Activated T-cell treated with anti-CD3 and anti-CD28 coated beads for 48 hours (primary cell): ENCODE measurements around the gene NLN.
"Not testable (repeated sequence)": the region's sequence is repeated elsewhere in the genome, so short reads cannot be mapped to it uniquely, and the experiment has no call there.

Experiments
- DNase-seq: peaks from one replicate; pipeline ENCODE4 v3.0.0-alpha.2; 2020; ENCODE audit warnings: low read depth

The NLN gene

GRCh38 chr5:65832603-65833228 lies 110.7 kb downstream of the NLN start:
- DNase-seq, result no peak

GRCh38 chr5:65833780-65834179 lies 111.8 kb downstream of the NLN start:
- DNase-seq, result no peak

GRCh38 chr5:65834306-65834705 lies 112.3 kb downstream of the NLN start:
- no peak for DNase-seq

GRCh38 chr5:65835191-65835590 lies 113.2 kb downstream of the NLN start:
- DNase-seq, result no peak

GRCh38 chr5:65837139-65837538 lies 115.1 kb downstream of the NLN start:
- no peak for DNase-seq

- not testable (repeated sequence) for DNase-seq
Measured at GRCh38 chr5:65839170-65839569, 117.2 kb downstream of the NLN start.

GRCh38 chr5:65840071-65840470 lies 118.1 kb downstream of the NLN start:
- DNase-seq, result no peak

- not testable (repeated sequence) for DNase-seq
Measured at GRCh38 chr5:65844763-65845162, 122.8 kb downstream of the NLN start.

- no peak for DNase-seq
Measured at GRCh38 chr5:65846101-65846500, 124.1 kb downstream of the NLN start.

GRCh38 chr5:65847019-65847418 lies 125.0 kb downstream of the NLN start:
- not testable (repeated sequence) for DNase-seq

GRCh38 chr5:65849918-65850317 lies 127.9 kb downstream of the NLN start:
- not testable (repeated sequence) for DNase-seq

- no peak for DNase-seq
Measured at GRCh38 chr5:65854925-65855324, 132.9 kb downstream of the NLN start.

GRCh38 chr5:65855766-65856315 lies 133.8 kb downstream of the NLN start:
- DNase-seq, result no peak

GRCh38 chr5:65856520-65856919 lies 134.5 kb downstream of the NLN start:
- DNase-seq, result no peak

GRCh38 chr5:65858316-65858715 lies 136.3 kb downstream of the NLN start:
- no peak for DNase-seq

- no peak for DNase-seq
Measured at GRCh38 chr5:65861830-65862241, 139.8 kb downstream of the NLN start.

- DNase-seq, result no peak
Measured at GRCh38 chr5:65862384-65862783, 140.4 kb downstream of the NLN start.

GRCh38 chr5:65863747-65864146 lies 141.7 kb downstream of the NLN start:
- DNase-seq, result no peak

GRCh38 chr5:65866837-65867521 lies 145.0 kb downstream of the NLN start:
- no peak for DNase-seq

- no peak for DNase-seq
Measured at GRCh38 chr5:65867542-65868195, 145.7 kb downstream of the NLN start.

- DNase-seq, result no peak
Measured at GRCh38 chr5:65868509-65868908, 146.5 kb downstream of the NLN start.

GRCh38 chr5:65871182-65871581 lies 149.2 kb downstream of the NLN start:
- DNase-seq, result no peak

GRCh38 chr5:65871776-65872175 lies 149.8 kb downstream of the NLN start:
- not testable (repeated sequence) for DNase-seq
